HepG2 (cell line): ENCODE measurements around the gene POLR1D. TPM values are rescaled to one million over a fixed set of nuclear protein-coding genes. Genes with fewer than 3 reads are reported as not detected.

Experiments
- BRD4 ChIP-seq: sonication (generic); formaldehyde crosslinking; IDR thresholded peaks from 2 replicates; pipeline ENCODE4 v1.4.0; 2020; ENCODE audit warnings: missing genetic modification reagents
- GLI4 ChIP-seq: sonication (generic); formaldehyde crosslinking; IDR thresholded peaks from 2 replicates; pipeline ENCODE4 v1.5.1; 2020; ENCODE audit warnings: missing genetic modification reagents, mild to moderate bottlenecking, moderate library complexity, borderline replicate concordance
- HDAC1 ChIP-seq: sonication (generic); formaldehyde crosslinking; IDR thresholded peaks from 2 replicates; pipeline ENCODE4 v1.5.1; 2020; ENCODE audit warnings: mild to moderate bottlenecking, missing genetic modification reagents
- POLR2AphosphoS2 ChIP-seq: IDR thresholded peaks from 2 replicates; pipeline ENCODE4 v1.6.1; 2011; ENCODE audit warnings: low read depth, low read length, improper control_type of control experiment
- RXRA ChIP-seq: sonication (generic); formaldehyde crosslinking; IDR thresholded peaks from 2 replicates; pipeline ENCODE4 v1.5.1; 2020; ENCODE audit warnings: missing genetic modification reagents
- SOX5 ChIP-seq: IDR thresholded peaks from 2 replicates; pipeline ENCODE4 v1.6.1; 2016; ENCODE audit warnings: borderline replicate concordance
- THYN1 ChIP-seq: sonication (generic); formaldehyde crosslinking; IDR thresholded peaks from 2 replicates; pipeline ENCODE4 v1.8.1; 2023; ENCODE audit warnings: low read depth, mild to moderate bottlenecking, moderate library complexity, missing genetic modification reagents, borderline replicate concordance
- U2AF1 ChIP-seq: fragments of 200-400 bp; formaldehyde crosslinking; optimal IDR thresholded peaks from 2 replicates; pipeline ENCODE3; 2017; ENCODE audit warnings: mild to moderate bottlenecking, low read depth, low read length
- XBP1 ChIP-seq: sonication (generic); formaldehyde crosslinking; IDR thresholded peaks from 2 replicates; pipeline ENCODE4 v1.5.0; 2020; ENCODE audit warnings: missing genetic modification reagents
- ZFP90 ChIP-seq: sonication (generic); formaldehyde crosslinking; IDR thresholded peaks from 2 replicates; pipeline ENCODE4 v1.8.0; 2022; ENCODE audit warnings: missing genetic modification reagents, mild to moderate bottlenecking, inconsistent platforms, borderline replicate concordance
- ZNF12 ChIP-seq: sonication (generic); formaldehyde crosslinking; IDR thresholded peaks from 2 replicates; pipeline ENCODE4 v1.5.0; 2020; ENCODE audit warnings: missing genetic modification reagents
- ZNF230 ChIP-seq: sonication (generic); formaldehyde crosslinking; IDR thresholded peaks from 2 replicates; pipeline ENCODE4 v1.4.0; 2020; ENCODE audit warnings: mild to moderate bottlenecking, missing genetic modification reagents
- ZNF317 ChIP-seq: sonication (generic); formaldehyde crosslinking; IDR thresholded peaks from 2 replicates; pipeline ENCODE4 v1.5.0; 2020; ENCODE audit warnings: mild to moderate bottlenecking, missing genetic modification reagents
- ZNF337 ChIP-seq: sonication (generic); formaldehyde crosslinking; IDR thresholded peaks from 2 replicates; pipeline ENCODE4 v1.5.1; 2020; ENCODE audit warnings: missing genetic modification reagents, low read depth, mild to moderate bottlenecking, borderline replicate concordance
- ZNF441 ChIP-seq: sonication (generic); formaldehyde crosslinking; IDR thresholded peaks from 2 replicates; pipeline ENCODE4 v1.7.0; 2021; ENCODE audit warnings: missing genetic modification reagents, borderline replicate concordance
- ZNF446 ChIP-seq: sonication (generic); formaldehyde crosslinking; IDR thresholded peaks from 2 replicates; pipeline ENCODE4 v1.5.0; 2020; ENCODE audit warnings: mild to moderate bottlenecking, missing genetic modification reagents
- ZNF558 ChIP-seq: sonication (generic); formaldehyde crosslinking; IDR thresholded peaks from 2 replicates; pipeline ENCODE4 v1.9.0; 2022; ENCODE audit warnings: mild to moderate bottlenecking, missing genetic modification reagents, borderline replicate concordance
- ZNF652 ChIP-seq: IDR thresholded peaks from 2 replicates; pipeline ENCODE4 v1.6.1; 2016; ENCODE audit warnings: low read depth, borderline replicate concordance
- ZNF660 ChIP-seq: sonication (generic); formaldehyde crosslinking; IDR thresholded peaks from 2 replicates; pipeline ENCODE4 v1.5.1; 2020; ENCODE audit warnings: mild to moderate bottlenecking, low read depth, missing genetic modification reagents, borderline replicate concordance
- polyA plus RNA-seq, 8 experiments: library from polyadenylated mRNA; depleted of rRNA in 3 of 8; stranded (reverse) in 7 of 8; unstranded in 1 of 8; fragments of >200 nt; fragmentation: Illumina TruSeq in 4 of 8; extraction: Trizol in 4 of 8; gene quantifications; 2 replicates each; pipeline versions ENCODE4 v1.2.1 to v1.2.3, GENCODE V29; 2011 to 2016; ENCODE audit warnings: low read depth in 4 of 8, missing spikeins in 1 of 8, mixed read lengths in 1 of 8; ENCODE audit not compliant: insufficient read depth in 1 of 8
- total RNA-seq, 5 experiments: library from RNA; depleted of rRNA; stranded (reverse); fragments of >200 nt; fragmentation: Illumina TruSeq; extraction: Trizol; gene quantifications; 2 replicates each; pipeline ENCODE4 v1.2.3, GENCODE V29; 2016; ENCODE audit warnings: low read depth in 1 of 5
- TF ChIP-seq, protein P1 (sequence below): sonication (generic); formaldehyde crosslinking; IDR thresholded peaks from 2 replicates; pipeline ENCODE4 v1.4.0; 2020; ENCODE audit warnings: low read depth, missing genetic modification reagents
- TF ChIP-seq, protein P2 (sequence below): sonication (generic); formaldehyde crosslinking; IDR thresholded peaks from 2 replicates; pipeline ENCODE4 v1.4.0; 2020; ENCODE audit warnings: missing genetic modification reagents
- TF ChIP-seq, protein P3 (sequence below): sonication (generic); formaldehyde crosslinking; IDR thresholded peaks from 2 replicates; pipeline ENCODE4 v1.8.0; 2022; ENCODE audit warnings: missing genetic modification reagents, low read depth, mild to moderate bottlenecking, borderline replicate concordance
- TF ChIP-seq, protein P4 (sequence below): sonication (generic); formaldehyde crosslinking; IDR thresholded peaks from 2 replicates; pipeline ENCODE4 v1.8.0; 2022; ENCODE audit warnings: missing genetic modification reagents, mild to moderate bottlenecking, inconsistent platforms, borderline replicate concordance

Gene POLR1D
- total and polyA plus RNA-seq, 2 of the 13 experiments (the other 11 are each of a cell fraction or from before 2014, with no cell fraction given), result 183 to 490 TPM

DNA sequence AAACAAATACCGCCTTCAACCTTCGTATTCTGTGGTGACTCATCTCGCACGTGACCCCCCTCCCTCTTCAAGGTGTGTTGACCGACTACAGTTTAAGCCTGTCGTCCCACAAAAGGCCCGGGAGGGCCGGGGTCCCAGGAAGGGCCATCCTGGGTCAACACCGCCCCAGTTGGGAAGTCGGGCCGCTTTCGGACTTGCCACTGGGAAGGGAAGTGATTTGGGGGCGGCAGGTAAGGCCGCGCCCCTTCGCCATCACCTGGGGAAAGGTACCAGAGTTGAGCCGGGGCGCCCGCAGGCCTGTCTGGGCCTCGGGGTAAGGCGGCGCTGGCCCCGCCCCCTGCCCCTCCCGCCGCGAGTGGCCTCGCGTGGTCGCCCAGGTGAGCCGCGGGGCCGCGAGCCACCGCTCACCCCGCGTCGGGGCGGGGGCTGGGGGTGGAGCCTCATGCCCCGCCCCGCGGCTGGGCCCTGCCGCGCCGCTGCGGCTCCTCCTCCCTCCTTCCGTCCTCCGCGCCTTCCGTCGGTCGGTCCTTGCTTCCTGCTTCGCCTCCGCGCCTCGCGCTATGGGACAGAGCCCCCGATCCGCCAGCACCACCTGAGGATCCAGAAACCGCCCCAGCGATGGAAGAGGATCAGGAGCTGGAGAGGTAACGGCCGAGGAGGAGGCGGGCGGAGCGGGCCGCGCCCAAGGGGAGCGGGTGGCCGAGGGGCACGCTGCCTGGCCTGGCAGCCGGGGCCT lies at the start of gene POLR1D (continued):
- TF ChIP-seq, protein P1, sequence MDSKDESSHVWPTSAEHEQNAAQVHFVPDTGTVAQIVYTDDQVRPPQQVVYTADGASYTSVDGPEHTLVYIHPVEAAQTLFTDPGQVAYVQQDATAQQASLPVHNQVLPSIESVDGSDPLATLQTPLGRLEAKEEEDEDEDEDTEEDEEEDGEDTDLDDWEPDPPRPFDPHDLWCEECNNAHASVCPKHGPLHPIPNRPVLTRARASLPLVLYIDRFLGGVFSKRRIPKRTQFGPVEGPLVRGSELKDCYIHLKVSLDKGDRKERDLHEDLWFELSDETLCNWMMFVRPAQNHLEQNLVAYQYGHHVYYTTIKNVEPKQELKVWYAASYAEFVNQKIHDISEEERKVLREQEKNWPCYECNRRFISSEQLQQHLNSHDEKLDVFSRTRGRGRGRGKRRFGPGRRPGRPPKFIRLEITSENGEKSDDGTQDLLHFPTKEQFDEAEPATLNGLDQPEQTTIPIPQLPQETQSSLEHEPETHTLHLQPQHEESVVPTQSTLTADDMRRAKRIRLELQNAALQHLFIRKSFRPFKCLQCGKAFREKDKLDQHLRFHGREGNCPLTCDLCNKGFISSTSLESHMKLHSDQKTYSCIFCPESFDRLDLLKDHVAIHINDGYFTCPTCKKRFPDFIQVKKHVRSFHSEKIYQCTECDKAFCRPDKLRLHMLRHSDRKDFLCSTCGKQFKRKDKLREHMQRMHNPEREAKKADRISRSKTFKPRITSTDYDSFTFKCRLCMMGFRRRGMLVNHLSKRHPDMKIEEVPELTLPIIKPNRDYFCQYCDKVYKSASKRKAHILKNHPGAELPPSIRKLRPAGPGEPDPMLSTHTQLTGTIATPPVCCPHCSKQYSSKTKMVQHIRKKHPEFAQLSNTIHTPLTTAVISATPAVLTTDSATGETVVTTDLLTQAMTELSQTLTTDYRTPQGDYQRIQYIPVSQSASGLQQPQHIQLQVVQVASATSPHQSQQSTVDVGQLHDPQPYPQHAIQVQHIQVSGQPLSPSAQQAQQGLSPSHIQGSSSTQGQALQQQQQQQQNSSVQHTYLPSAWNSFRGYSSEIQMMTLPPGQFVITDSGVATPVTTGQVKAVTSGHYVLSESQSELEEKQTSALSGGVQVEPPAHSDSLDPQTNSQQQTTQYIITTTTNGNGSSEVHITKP, result no peak
- TF ChIP-seq ZNF441 (no peak; the same call in 1 of the 2 replicates), ZNF12 (no peak), THYN1 (CRISPR knock-in tag) (no peak), ZNF317 (CRISPR knock-in tag) (peak; percentile 42; the same call in 1 of the 2 replicates), BRD4 (CRISPR knock-in tag) (peak; percentile 72; the same call in 1 of the 2 replicates), POLR2AphosphoS2 (no peak), ZNF337 (CRISPR knock-in tag) (no peak), GLI4 (CRISPR knock-in tag) (0 out of 2 replicates have a peak, but pooled peaks have one; percentile 44), XBP1 (no peak), HDAC1 (CRISPR knock-in tag) (peak; percentile 59; the same call in 1 of the 2 replicates), ZNF446 (peak; percentile 92), ZNF558 (CRISPR knock-in tag) (peak; percentile 97; the same call in 1 of the 2 replicates), RXRA (CRISPR knock-in tag) (peak; percentile 45; the same call in 1 of the 2 replicates), ZNF230 (CRISPR knock-in tag) (0 out of 2 replicates have a peak, but pooled peaks have one; percentile 67), ZNF652 (CRISPR knock-in tag) (no peak), SOX5 (CRISPR knock-in tag) (no peak), ZNF660 (CRISPR knock-in tag) (no peak), ZFP90 (CRISPR knock-in tag) (no peak; the same call in 1 of the 2 replicates), U2AF1 (no peak)
- TF ChIP-seq, protein P2, sequence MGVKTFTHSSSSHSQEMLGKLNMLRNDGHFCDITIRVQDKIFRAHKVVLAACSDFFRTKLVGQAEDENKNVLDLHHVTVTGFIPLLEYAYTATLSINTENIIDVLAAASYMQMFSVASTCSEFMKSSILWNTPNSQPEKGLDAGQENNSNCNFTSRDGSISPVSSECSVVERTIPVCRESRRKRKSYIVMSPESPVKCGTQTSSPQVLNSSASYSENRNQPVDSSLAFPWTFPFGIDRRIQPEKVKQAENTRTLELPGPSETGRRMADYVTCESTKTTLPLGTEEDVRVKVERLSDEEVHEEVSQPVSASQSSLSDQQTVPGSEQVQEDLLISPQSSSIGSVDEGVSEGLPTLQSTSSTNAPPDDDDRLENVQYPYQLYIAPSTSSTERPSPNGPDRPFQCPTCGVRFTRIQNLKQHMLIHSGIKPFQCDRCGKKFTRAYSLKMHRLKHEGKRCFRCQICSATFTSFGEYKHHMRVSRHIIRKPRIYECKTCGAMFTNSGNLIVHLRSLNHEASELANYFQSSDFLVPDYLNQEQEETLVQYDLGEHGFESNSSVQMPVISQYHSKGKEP, result no peak
- TF ChIP-seq, protein P3, sequence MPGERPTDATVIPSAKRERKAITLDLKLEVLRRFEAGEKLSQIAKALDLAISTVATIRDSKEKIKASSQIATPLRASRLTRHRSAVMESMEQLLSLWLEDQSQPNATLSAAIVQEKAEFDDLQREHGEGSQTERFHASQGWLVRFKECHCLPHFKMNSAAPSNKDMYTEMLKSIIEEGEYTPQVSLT (CRISPR knock-in tag), result no peak
- TF ChIP-seq, protein P4, sequence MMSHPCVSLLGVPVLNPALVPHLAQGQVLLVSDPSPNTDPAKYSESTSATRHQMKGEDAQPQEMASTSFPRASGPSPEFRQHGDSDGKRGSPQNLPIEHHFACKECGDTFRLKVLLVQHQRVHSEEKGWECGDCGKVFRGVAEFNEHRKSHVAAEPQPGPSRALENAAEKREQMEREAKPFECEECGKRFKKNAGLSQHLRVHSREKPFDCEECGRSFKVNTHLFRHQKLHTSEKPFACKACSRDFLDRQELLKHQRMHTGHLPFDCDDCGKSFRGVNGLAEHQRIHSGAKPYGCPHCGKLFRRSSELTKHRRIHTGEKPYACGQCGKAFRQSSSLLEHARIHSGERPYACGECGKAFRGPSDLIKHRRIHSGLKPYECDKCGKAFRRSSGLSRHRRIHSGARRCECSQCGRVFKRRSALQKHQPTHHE (CRISPR knock-in tag), result no peak
